ENCODE data around the gene GNA14.
"Not testable (repeated sequence)": the region's sequence is repeated elsewhere in the genome, so short reads cannot be mapped to it uniquely, and the experiment has no call there.

GNA14 gene

DNA sequence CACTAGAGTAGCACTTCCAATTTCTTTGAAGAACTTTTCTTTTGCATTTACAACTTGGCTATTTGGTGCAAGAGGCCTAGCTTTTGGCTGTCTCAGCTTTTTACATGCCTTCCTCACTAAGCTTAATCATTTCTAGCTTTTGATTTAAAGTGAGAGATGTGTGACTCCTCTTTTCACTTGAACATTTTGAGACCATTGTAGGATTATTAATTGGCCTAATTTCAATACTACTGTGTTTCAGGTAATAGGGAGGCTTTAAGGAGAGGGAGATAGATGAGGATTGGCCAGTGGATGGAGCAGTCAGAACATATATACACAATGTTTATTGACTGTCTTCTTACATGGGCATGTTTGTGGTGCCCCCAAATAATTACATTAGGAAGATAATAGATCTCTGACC, 161.7 kb downstream of the GNA14 start:
- no peak for DNase-seq

DNA sequence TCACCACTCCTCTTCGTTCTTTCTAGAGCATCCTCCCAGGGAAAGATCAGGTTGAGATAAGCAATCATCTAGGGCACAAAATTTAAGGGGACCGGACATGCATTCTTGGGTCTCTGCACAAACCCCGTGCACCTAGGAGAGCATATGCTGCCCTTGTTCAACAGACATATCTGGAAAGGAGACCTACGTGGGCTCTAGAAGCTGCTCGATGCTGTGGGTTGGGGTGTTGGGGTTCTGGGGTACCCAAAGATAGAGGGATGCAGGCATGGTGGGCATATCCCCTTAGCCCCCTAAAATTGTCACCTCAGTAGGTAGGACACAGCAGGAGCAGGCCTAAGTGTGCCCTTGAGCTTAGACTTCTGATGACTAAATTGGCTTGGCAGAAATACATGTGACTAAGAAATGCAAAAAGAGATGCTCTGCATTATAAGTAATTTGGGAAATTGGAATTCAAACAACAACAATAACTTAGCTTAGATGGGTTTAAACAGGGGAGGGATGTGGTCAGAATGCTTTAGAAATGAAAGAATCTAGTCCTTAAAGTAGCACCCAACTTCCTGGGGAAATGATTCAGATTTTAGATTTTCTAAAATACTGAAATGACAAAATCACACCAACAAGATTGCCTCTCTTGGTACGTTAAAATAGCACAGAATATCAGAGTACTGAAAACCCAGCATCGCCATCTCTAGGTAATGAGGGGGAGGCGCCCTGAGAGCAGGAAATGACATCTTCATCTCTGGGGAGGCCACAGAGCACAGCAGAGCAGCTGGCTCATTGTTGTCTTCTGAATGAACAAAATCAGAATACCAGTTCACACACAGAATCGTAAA, 172.3 kb downstream of the GNA14 start:
- DNase-seq = peak; percentile 58

DNA sequence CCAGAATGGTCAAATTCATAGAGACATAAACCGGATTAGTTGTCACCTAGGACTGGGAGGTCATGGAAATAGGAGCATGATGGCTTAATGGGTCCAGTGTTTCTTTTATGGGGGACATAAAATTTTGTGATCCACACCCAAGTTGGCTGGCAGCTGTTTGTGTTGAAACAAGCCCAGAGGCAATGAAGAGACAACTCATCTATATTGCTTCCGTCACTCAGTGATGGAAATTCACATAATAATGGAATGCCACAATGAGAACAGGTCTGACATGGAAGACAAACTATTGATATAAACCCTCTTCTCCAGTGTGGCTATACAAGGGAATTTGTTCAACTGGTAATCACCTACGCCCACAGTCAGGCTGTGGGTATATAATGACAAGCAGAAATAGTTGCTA, 173.2 kb downstream of the GNA14 start:
- DNase-seq = no peak

DNA sequence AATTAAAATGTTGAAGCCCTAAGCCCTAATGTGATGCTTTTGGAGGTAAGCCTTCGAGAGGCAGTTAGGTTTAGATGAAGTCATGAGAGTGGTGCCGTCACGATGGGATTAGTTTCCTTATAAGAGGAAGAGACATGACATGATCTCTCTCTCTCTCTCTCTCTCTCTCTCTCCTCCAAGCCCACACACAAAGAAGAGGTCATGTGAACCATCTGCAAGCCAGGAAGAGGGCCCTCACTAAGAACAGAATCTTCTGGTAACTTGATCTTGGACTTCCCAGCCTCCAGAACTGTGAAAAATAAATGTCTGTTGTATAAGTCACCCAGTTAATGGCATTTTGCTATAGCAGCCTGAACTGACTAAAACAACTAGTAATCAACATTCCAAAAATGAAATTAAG, 175.5 kb downstream of the GNA14 start:
- DNase-seq = no peak

DNA sequence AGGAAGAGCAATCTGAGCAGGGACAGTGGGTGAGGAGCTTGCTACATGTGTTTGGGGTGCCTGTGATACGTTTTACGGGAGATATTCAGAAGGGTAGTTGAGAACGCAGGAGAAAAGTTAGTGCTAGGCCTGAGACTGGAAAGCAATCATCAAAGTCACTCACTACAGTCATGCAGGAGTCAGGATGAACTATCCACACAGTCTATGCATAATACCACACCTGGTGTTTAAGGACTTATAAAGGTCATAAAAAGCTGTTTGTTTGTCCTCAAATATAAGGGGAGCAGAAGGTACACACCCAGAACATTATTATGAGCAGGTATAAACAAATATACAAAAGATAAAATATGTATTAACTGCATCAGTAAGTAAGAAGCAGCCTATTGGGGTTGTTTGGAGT, 176.6 kb downstream of the GNA14 start:
- DNase-seq = no peak

DNA sequence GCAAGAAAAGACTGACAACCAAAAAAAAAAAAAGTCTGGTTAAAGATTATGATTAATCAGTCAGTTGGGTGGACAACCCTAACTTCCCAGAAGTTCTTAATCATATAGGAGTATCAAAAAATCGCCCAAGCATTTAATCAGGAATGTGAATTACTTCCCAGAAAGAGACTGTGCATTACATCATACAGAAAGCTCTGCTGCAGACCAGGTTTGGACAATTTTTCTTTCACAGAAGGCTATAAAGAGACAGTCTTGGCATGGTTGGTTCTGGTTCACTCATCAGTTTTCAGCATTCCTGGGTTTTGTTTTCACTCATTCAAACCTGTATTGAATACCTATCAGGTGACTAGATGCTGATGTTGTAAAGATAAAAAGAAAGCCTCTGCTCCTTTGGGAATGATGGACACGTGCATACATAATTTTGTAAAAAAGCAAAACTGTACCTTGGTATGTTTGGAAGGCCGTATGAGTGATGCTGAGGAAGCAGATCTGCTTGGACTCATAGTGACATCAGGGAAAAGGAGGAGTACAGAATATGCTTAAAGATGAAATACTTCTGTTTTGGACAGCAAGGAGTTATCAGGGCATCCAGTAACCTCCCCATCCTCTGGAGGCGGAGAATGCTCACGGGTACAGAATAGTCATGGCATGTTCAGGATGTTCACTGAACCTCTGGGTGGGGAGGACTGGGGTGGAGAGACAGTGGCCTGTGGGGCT, 178.4 kb downstream of the GNA14 start:
- DNase-seq = no peak

DNA sequence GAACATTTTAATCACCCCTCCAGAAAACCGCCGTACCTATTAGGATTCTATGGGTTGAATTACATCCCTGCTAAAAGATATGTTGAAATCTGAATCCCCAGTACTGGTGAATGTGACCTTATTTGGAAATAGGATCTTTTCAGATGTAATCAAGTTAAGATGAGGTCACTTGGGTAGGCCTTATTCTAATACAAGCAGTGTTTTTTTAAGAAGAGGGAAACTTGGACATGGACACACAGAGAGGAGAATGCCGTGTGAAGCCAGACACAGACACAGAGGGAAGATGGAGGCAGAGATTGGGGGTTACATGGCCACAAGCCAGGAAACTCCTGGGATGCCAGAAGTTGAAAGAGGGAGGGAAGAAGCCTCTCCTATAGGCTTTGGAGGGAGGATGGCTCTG, 183.5 kb downstream of the GNA14 start:
- DNase-seq = no peak

DNA sequence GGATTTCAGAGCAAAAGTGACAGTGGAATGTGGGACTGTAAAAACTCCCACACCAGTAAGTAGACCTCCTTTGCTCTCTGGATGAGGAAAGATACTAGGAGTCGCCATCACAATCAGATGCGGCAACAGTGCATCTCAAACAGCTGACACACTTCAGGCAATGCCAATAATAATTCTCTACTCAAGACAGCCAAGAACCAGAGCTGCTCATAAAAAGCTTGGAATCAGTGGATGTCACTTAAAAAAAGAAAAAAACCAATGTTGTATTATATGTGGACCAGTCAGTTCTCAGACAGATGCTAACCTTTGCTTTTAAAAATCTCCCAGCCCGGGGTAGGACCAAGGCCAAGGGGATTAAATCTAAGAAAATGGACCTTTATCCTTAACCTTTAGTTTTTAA, 185.0 kb downstream of the GNA14 start:
- no peak for DNase-seq

DNA sequence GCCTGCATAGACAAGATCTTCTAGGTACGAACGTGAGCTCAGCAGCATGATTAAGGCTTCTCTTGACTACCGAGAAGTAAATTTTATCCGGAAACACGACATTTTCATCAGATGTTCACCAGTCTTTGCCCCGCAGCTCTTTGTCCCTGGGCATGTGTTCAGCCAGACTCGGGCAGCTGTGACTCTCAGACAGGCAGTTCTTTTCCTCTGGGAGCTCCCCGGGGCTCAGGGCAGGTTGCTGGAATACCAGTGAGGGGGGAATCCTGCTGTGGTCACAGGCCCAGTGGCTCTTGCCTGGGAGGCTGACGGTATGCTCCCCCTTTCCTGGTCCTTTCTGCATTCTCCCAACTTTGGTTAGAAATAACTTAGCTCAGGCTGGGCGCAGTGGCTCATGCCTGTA, 186.1 kb downstream of the GNA14 start:
- no peak for DNase-seq

DNA sequence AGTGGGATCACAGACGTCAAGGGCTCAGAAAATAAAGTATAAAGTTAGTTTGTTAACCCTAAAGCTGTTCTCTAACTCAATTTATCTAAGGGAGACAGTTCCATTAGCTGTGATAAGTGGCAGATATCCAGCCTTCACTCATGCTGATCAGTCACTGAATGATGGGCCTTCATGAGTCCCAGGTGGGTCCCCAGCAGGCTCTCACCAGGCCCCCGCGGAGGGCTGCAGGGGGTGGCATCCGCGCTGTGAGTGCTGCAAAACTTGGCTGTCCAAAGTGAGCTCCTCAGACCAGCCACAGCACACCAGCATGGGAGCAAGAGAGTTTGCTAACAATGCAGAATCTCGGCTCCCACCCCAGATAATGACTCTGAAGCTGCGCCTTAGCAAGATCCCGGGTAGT, 187.2 kb downstream of the GNA14 start:
- no peak for DNase-seq

DNA sequence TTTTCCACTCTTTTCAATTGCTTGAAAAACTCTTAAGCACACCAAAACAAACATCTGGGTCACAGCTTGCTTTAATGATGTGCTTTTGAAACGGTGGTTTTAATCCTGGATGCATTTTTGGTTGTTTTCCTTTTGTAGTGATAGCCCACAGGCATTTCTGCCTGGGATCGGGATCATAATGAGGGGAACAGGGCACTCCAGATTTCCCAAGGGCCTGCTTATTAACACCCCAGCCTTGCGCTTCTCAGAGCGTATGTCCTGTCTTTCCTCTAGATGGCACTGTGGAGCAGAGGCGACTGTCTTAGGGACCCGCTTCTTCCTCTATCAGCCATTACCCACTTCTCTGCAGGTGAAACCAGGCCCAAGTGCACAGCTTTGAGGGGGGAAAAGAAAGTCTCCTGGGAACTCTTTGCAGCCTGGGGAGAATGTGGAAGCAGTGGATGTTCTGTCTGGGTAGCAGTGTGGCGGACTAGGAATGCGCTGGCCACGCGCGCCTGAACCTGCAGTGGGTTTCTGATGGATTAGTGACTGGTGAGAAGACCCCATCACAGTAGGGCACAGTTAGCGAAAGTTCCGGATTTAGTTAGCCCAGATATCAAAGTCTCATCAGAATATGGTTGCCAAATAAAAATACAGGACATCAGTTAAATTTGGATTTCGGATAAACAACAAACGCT, 190.1 kb downstream of the GNA14 start:
- DNase-seq = peak; percentile 60

DNA sequence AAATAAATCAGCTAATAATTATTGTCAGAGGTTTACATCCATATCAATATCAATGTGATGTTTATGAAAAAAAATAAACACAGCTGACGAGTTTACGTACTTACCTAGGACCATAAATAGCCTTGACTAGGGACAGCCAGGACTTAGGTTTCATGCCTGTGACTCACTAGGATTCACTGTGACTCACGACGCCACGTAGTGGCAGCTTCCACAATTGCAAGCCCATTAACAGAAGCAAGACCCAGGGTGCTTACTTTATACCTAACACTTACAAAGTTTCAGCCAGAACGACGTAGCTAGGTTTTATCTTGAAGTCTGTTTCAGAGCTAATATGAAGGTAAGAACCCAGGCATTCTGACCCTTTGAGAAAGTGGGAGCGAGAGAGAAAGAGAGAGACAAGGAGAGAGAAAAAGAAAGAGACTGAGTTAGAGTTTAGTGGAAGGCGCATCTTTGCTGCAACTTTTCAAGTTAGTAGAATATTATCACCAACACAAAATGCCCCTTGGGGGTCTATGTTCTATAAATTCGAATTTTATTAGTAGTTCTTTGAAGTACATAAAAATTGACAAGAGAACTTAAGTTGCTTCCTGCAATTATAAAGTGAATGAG, 191.2 kb downstream of the GNA14 start:
- DNase-seq = peak; percentile 85

DNA sequence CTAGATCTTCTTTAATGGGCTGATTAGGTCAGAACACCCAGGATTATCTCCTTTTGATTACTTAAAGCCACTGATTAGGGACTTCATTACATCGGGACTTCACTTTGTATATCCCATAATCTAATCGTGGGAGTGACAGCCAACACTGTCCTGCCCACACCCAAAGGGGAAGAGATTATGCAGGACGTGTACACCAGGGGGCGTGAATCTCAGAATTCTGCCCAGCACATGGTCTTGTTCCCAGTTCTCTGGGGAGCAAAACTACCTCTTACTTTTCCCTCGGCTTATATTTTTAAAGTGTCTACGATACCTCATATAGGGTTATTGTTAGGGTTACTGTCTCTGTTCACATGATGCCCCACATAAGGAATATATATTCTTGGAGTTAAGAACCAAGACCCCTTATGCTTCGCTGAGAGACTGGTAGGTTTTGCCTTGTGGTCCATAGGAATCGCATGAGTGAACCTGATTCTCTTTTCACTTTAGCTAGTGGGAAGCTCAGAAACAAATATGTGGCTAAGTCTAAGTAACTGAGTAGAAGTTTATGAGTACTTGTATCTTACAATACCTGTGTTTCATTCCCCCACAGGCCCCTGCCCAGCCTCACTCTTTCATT, 192.7 kb downstream of the GNA14 start:
- peak; percentile 32 for DNase-seq

DNA sequence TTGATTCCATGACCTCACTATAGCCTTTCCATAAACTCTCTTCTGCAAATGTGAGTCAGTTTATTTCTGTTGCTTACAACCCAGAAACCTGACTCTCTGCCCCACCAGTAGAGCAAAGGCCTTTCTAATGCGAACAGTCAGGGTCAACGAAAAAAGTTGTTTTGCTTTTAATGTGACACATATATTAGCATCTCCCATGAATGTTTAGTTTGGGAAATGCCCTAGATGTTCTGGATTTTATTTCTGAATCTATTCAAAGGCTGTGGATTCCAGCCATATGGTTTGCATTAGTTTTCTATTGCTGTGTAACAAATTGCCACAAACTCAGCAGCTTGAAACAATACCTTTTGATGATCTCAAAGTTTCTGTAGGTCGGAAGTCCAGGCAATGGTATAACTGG, 193.5 kb downstream of the GNA14 start:
- no peak for DNase-seq

DNA sequence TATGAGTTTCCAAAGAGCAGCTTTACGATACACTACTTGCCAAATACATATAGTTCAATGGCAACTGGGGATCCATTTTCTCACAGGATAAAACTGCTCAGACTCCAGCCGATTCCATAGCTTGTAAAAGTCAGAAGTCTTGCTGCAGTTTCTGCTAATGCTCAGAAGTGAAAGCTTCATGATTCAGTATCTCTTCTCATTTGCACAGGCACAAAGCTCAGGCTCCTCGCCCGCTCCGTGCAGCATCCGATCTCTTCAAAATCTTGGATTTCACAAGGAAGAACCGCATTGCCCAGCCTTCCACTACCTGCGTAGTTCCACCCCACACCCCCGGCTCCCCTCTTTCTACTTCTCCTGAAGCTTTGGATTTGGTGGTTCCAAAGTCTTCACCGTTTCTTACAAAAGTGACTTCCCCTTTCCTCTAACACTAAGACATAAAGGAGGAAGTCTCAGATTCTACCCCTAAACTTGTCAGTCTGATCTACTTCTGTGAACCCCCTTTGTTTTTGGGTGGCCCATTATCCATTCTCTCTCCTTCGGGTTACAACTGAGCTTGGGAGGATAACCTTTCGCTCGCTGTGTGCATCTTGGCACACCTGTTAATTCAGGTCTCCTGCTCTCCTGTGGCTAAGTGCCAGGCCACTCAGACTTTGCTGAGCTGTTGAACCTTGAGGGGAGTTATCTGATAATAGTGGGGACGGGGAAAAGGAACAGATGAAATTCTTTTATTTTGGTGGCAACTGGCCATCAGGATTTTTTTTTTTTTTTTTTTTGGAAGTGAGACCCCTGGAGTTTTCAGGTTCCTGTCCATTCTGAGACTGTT, 194.1 kb downstream of the GNA14 start:
- DNase-seq = no peak

DNA sequence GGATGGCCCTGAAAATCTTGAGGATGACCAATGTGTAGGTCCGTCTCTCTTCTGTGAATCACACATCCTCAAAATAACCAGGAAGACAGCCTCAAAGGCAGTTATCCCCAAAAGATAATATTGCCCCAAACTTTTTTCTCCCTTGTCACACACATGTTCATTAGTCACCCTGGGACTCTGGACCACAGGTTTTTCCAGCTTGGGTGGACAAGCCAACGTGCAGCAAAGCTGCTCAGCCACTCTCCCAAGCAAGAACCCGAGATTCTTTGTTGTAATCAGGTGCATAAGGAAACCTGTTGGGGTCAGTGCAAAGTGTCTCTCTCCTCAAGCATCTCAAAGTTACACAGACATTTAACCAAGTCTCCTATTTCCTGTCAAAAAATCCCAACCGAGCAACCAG, 196.6 kb downstream of the GNA14 start:
- no peak for DNase-seq

DNA sequence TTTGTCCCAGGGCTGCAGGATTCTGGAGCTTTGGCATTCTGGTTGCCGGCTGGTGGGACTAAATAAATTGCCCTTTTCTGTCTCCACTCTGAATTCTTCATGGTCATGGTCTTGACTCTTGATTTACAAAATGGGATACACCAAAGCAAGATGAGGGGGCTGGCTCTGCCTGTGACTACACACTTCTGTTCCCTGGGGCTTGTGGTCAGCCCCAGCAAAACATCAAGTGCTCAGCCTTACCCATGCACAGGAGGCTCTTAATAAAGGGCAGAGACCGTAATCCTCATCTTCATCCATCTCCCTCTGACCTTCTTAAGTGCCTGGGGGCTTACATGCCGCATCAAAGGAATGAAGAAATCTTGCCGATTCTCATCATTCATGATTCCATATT, 198.0 kb downstream of the GNA14 start:
- DNase-seq = no peak

DNA sequence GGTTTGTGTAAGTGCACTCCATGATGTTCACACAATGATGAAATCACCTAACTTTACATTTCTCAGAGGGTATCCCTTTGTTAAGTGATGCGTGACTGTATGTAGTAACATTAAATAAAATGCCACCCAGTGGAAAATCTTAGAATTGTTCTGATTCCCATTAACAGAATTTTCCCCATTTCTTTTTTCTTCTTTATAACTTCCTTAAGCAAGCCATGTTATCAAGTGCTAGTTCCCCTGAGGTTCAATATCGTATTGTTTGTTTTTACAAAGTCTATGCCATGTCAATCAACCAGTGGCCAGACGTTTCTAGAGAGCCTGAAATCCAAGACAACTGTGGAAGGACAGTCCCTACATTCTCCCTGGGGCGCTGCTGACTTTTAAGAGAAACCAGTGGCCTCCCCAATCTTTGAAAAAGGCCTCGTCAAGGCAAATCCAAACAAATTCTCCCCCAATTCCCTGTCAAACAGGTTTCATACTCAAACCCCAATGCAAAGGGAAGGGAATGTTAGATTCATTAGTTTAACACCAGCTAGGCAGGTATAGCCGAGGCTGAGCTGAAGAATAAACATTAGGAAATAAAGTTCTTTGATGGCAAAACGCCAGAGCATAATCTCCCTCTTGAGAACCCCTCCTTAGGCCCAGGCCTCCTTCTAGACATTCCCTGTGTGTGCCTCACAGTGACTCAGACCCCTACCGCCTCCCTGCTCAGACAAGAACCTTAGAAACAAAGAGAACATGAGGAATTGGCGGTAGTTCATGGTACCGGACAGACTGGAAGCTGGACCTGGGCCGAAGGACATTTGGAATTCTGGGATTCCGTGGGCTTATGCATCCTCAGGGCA, 198.7 kb downstream of the GNA14 start:
- DNase-seq = no peak

DNA sequence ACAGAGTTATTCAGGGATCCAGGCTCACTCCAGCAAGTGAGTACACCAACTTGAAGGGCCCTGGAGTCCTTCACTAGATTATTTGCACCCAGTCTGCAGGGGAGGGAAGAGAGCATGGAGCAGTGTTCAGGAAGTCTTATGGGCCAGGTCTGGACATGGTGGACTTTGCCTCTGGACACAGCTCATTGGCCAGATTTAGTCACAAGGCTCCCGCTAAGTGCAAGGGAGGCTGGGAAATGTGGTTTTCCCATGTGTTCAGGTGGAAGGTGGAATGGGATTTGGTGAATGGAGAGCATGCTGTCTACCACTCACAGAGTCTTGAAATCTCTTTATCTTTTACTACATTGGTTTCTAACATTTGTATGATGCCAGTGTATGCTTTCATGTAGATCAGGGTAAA, 200.5 kb downstream of the GNA14 start:
- no peak for DNase-seq

DNA sequence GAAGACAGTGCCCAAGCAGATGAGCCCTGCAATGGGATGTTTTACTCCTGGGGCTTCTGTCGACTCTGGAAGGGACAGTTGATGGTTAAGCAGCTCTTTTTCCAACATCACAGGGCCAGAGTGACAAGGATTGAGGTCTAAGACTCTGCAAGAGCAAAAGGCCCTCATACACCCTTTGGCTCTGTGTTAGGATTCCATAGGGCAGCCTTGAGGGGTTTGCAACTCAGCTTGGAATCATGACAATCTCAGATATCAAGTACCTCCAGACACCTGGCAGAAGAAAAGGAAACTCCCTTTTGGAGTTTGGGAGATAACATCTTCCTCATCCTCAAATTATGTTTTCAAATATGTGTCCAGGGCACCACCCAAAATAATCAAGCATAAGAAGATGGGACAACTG, 205.7 kb downstream of the GNA14 start:
- no peak for DNase-seq

DNA sequence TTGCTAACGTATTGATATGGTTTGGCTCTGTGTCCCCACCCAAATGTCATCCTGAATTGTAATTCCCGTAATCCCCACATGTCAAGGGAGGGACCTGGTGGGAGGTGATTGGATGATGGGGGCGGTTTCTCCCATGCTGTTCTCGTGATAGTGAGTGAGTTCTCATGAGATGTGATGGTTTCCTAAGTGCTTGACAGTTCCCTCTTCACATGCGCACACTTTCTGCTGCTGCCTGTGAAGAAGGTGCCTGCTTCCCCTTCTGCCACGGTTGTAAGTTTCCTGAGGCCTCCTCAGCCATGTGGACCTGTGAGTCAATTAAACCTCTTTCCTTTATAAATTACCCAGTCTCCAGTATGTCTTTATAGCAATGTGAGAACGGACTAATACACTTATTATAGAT, 207.0 kb downstream of the GNA14 start:
- not testable (repeated sequence) for DNase-seq
